Testis (tissue), 3 donors: ENCODE results near the gene SND1. TPM values are rescaled to one million over a fixed set of nuclear protein-coding genes. Genes with fewer than 3 reads are reported as not detected.

Source experiments
- DNase-seq: peaks from one replicate; pipeline ENCODE4 v3.0.0-alpha.2; 2019
- H3K27ac ChIP-seq, 2 donors: fragments of 200-600 bp; sonication (generic); one replicate each; pipeline ENCODE4 v1.5.1; 2019
- H3K27me3 ChIP-seq: fragments of 200-600 bp; sonication (generic); one replicate; pipeline ENCODE4 v1.5.1; 2019
- H3K36me3 ChIP-seq: fragments of 200-600 bp; sonication (generic); one replicate; pipeline ENCODE4 v1.5.1; 2017; ENCODE audit warnings: low read depth; ENCODE audit errors: missing control alignments
- H3K4me1 ChIP-seq: fragments of 200-600 bp; sonication (generic); one replicate; pipeline ENCODE4 v1.5.1; 2019
- H3K4me3 ChIP-seq, 2 donors: fragments of 200-600 bp; sonication (generic); one replicate each; pipeline ENCODE4 v1.5.1; 2017 to 2019
- H3K9me3 ChIP-seq: fragments of 200-600 bp; sonication (generic); one replicate; pipeline ENCODE4 v1.5.1; 2017
- POLR2A ChIP-seq: fragments of 450-650 bp; IDR thresholded peaks from one replicate; pipeline ENCODE4 v1.6.1; 2017; ENCODE audit warnings: antibody characterized with exemption, mild to moderate bottlenecking, moderate library complexity
- WGBS, 2 donors: methylation state at CpG; one replicate each; pipeline ENCODE4 v1.1.5; 2018; 5-methylcytosine and 5-hydroxymethylcytosine counted together
- intact Hi-C: fragments of 100-400 bp; cut with DNase I; formaldehyde crosslinking; loops from one replicate; pipeline ENCODE4 v1.15.1; 2023; ENCODE audit warnings: low total_unique reads
- polyA plus RNA-seq: library from polyadenylated mRNA; stranded (reverse); fragments of 350-450 nt; fragmentation: Illumina TruSeq; extraction: RNeasy Lipid Tissue Mini Kit (QIAGEN cat#74804); gene quantifications from one replicate; pipeline ENCODE4 v1.2.3, GENCODE V29; 2014; ENCODE audit warnings: low read depth, low replicate concordance; ENCODE audit not compliant: insufficient read depth
- total RNA-seq, 2 donors: library from RNA; depleted of rRNA; stranded (reverse); fragments of >200 nt; gene quantifications; one replicate each; pipeline ENCODE4 v1.2.3, GENCODE V29; 2016
- TF ChIP-seq, protein P1 (sequence below), 3 experiments: fragments of 450-650 bp in 2 of 3; fragments of 200-600 bp in 1 of 3; sonication (generic) in 1 of 3; IDR thresholded peaks; one replicate each; pipeline ENCODE4 v1.5.1; 2016 to 2019; ENCODE audit warnings: antibody characterized with exemption in 3 of 3, mild to moderate bottlenecking in 2 of 3, moderate library complexity in 1 of 3

The SND1 gene
- total and polyA plus RNA-seq, 3 donors from 2014 or later, result 132 to 207 (median 179) TPM

DNA sequence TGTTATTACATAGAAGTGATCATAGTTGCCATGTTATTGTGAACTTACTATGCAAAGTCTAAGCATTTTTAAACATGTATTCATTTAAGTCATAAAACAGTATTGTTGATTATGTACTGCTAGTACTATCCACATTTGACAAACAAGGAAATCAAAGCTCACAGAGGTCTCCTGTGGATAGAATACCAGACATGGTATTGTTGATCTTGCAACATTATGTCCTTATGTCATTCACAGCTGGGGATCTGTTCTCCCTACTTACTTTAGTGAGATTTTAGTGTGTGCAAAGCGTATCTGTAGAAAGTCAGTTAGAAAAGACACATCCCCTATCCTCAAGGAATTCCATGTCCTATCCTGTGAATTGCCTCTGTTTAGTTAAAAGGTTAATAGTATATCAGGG, 106.1 kb downstream of the SND1 start:
- Histone ChIP-seq H3K9me3 (no peaks in the 10 kb centered on the region), H3K27me3 (no peaks in the 10 kb centered on the region), H3K4me3 (no peak overlapping the region), H3K36me3 (no peaks in the 10 kb centered on the region), H3K4me1 (no peaks in the 10 kb centered on the region), H3K27ac (no peak overlapping the region)
- DNase-seq, result no peak
- WGBS, 2 donors, result 82 to 84% methylated on average over 1 of the region's 1 CpG
- intact Hi-C loops, result no loop called here
- TF ChIP-seq POLR2A, result no peak
- TF ChIP-seq, protein P1, sequence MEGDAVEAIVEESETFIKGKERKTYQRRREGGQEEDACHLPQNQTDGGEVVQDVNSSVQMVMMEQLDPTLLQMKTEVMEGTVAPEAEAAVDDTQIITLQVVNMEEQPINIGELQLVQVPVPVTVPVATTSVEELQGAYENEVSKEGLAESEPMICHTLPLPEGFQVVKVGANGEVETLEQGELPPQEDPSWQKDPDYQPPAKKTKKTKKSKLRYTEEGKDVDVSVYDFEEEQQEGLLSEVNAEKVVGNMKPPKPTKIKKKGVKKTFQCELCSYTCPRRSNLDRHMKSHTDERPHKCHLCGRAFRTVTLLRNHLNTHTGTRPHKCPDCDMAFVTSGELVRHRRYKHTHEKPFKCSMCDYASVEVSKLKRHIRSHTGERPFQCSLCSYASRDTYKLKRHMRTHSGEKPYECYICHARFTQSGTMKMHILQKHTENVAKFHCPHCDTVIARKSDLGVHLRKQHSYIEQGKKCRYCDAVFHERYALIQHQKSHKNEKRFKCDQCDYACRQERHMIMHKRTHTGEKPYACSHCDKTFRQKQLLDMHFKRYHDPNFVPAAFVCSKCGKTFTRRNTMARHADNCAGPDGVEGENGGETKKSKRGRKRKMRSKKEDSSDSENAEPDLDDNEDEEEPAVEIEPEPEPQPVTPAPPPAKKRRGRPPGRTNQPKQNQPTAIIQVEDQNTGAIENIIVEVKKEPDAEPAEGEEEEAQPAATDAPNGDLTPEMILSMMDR (IDR thresholded peaks at IDR 0.05), result no peak

DNA sequence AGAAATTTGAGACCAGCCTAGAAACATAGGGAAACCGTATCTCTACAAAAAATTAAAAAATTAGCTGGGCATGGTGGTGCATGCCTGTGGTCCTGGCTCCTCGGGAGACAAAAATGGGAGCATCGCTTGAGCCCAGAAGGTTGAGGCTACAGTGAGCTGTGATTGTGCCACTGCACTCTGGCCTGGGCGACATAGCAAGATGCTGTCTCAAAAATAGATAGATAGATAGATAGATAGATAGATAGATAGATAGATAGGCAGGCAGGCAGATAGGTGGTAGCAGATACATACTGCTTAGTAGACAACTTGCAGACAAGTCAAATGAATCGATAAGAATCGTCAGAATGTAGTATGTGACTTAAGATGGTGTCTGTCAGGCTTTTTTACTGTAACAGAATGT, 106.9 kb downstream of the SND1 start:
- intact Hi-C loops, result no loop called here
- WGBS, 2 donors, result 85 to 92% methylated on average over 6 of the region's 6 CpGs
- H3K27me3 ChIP-seq, result no peaks in the 10 kb centered on the region
- H3K9me3 ChIP-seq, result no peaks in the 10 kb centered on the region
- no peak for TF ChIP-seq POLR2A
- TF ChIP-seq, protein P1 (IDR thresholded peaks at IDR 0.05), result no peak
- H3K4me1 ChIP-seq, result no peaks in the 10 kb centered on the region
- no peak overlapping the region for H3K27ac ChIP-seq
- no peaks in the 10 kb centered on the region for H3K36me3 ChIP-seq
- DNase-seq, result no peak
- no peak overlapping the region for H3K4me3 ChIP-seq

DNA sequence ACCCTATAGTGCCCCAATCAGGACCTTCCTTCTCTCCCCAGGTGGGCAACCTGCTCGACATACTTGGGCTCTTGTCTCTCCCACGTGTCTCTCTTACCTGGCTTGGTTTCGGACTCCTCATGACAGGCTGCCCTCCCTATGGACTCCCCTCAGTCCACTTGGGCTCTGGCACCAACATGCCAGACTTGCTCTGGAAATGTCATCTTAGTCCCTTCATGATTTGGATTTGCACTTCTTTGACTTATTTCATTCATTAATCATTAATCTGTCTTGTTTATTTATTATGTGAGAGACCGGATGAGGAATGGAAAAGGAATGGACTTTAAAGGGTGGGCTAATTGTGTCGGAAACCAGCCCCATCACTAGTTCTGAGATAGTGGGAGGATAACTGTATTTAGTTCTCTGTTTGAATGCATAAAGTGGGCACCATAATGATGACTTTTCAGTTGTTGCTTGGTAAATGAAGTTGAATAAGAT, 108.0 kb downstream of the SND1 start:
- H3K4me1 ChIP-seq, result no peaks in the 10 kb centered on the region
- WGBS, 2 donors, result 85 to 94% methylated on average over 5 of the region's 5 CpGs
- TF ChIP-seq, protein P1 (IDR thresholded peaks at IDR 0.05), result no peak
- no peak for TF ChIP-seq POLR2A
- H3K27me3 ChIP-seq, result no peaks in the 10 kb centered on the region
- intact Hi-C loops, result no loop called here
- H3K36me3 ChIP-seq, result no peaks in the 10 kb centered on the region
- H3K9me3 ChIP-seq, result no peaks in the 10 kb centered on the region
- H3K4me3 ChIP-seq, result no peak overlapping the region
- no peak overlapping the region for H3K27ac ChIP-seq
- DNase-seq, result no peak

DNA sequence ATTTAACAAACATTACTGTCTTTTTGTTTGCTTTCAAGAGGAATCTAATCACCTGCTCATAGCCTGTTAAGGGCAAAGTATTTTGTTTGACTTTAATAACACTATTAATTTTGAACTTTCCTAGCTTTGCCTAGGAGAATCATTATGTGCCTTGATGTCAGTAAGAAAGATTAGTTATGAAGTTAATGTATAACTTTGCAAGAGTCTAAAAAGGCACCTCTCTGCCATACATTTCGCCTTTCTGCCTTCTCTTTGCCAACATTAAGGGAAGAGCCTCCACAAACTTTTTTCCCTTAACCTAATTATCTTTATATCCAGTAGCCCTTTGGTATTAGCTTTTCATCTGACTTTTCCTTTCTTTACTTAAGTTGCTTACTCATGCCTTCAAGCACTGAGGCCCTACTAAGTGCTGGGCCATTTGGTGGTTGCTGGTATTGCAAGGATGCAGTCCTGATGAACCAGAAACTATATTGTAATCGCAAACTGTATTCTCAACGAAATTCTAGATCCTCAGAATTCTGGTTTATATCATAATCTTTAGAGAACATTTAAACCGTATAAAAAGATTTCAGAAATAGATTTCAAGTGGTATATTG, 108.5 kb downstream of the SND1 start:
- H3K27ac ChIP-seq, result no peak overlapping the region
- no peaks in the 10 kb centered on the region for H3K9me3 ChIP-seq
- no peak for DNase-seq
- no peak for TF ChIP-seq POLR2A
- TF ChIP-seq, protein P1 (IDR thresholded peaks at IDR 0.05), result no peak
- H3K4me3 ChIP-seq, result no peak overlapping the region
- intact Hi-C loops, result no loop called here
- no peaks in the 10 kb centered on the region for H3K36me3 ChIP-seq
- 90 to 97% methylated on average over 4 of the region's 4 CpGs for WGBS, 2 donors
- no peaks in the 10 kb centered on the region for H3K27me3 ChIP-seq
- no peaks in the 10 kb centered on the region for H3K4me1 ChIP-seq

DNA sequence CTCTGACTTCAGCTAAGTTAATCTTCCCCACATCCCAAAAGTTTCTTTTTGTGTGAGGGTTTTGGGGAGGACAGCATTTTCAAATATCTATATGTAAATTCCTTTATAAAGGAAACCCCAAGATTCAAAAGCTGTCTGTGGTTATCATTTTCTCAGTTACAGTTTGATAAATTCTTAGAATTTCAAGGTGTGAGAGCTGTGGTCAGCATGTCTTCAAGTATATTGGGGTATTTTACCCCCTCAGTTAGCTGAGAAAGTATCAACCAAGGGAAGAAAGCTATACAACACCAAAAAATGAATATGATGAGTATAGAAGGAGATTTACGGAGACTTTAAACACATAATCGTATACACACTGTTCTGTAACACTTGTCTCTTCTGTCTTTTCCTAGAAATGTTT, 109.2 kb downstream of the SND1 start:
- 92 to 93% methylated on average over 2 of the region's 2 CpGs for WGBS, 2 donors
- TF ChIP-seq, protein P1 (IDR thresholded peaks at IDR 0.05), result no peak
- TF ChIP-seq POLR2A, result no peak
- no peak for DNase-seq
- intact Hi-C loops, result no loop called here
- H3K9me3 ChIP-seq, result no peaks in the 10 kb centered on the region
- no peaks in the 10 kb centered on the region for H3K4me1 ChIP-seq
- H3K27me3 ChIP-seq, result no peaks in the 10 kb centered on the region
- H3K36me3 ChIP-seq, result no peaks in the 10 kb centered on the region
- H3K27ac ChIP-seq, result no peak overlapping the region
- H3K4me3 ChIP-seq, result no peak overlapping the region
